Activated CD4-positive, alpha-beta T cell treated with anti-CD3 and anti-CD28 coated beads, Interleukin-2, amount 50 U/mL, for 16 hours (primary cell): ENCODE measurements around the gene TAS2R46.
"Not testable (repeated sequence)": the region's sequence is repeated elsewhere in the genome, so short reads cannot be mapped to it uniquely, and the experiment has no call there.

Source experiments
- DNase-seq: peaks from one replicate; pipeline ENCODE4 v3.0.0-alpha.2; 2020

TAS2R46 gene, protein sequence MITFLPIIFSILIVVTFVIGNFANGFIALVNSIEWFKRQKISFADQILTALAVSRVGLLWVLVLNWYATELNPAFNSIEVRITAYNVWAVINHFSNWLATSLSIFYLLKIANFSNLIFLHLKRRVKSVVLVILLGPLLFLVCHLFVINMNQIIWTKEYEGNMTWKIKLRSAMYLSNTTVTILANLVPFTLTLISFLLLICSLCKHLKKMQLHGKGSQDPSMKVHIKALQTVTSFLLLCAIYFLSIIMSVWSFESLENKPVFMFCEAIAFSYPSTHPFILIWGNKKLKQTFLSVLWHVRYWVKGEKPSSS

DNA sequence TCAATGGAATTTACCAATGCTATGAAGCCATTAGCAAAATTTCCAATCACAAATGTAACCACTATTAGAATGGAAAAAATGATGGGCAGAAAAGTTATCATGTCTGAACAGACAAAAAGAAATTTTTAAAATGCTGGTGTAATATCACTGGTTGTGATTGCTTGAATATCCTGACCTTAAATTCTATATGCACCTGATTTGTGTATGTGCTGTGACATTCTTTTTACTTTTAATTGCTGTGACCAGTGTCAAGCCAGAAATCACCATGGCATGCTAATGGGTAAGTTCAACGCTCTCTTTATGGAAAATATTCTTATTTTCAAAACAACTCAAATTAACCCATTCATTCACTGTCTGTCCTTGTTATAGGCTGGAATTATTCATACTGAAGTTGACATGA lies at the start of gene TAS2R46:
TSS of gene TAS2R46 (minus strand) at position 101 of the 400 bp plus-strand sequence. CDS start at position 101, 0 bp downstream.
- DNase-seq = not testable (repeated sequence)

DNA sequence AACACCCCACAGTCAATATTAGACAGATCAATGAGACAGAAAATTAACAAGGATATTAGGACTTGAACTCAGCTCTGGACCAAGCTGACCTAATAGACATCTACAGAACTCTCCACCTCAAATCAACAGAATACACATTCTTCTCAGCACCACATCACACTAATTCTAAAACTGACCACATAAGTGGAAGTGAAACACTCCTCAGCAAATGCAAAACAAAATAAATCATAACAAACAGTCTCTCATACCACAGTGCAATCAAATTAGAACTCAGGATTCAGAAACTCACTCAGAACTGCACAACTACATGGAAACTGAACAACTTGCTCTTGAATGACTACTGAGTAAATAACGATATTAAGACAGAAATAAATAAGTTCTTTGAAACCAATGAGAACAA lies 49.1 kb upstream of the TAS2R46 start:
- DNase-seq = peak; percentile 29

DNA sequence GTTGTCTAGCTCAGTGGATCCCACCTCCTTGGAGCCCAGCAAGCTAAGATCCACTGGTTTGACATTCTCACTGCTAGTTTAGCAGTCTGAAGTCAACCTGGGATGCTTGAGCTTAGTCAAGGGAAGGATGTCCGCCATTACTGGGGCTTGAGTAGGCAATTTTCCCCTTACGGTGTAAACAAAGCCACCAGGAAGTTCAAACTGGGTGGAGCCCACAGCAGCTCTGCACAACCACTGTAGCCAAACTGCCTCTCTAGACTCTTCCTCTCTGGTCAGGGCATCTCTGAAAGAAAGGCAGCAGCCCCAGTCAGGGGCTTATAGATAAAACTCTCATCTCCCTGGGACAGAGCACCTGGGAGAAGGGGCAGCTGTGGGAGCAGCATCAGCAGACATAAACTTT lies 46.8 kb upstream of the TAS2R46 start:
- DNase-seq = no peak

DNA sequence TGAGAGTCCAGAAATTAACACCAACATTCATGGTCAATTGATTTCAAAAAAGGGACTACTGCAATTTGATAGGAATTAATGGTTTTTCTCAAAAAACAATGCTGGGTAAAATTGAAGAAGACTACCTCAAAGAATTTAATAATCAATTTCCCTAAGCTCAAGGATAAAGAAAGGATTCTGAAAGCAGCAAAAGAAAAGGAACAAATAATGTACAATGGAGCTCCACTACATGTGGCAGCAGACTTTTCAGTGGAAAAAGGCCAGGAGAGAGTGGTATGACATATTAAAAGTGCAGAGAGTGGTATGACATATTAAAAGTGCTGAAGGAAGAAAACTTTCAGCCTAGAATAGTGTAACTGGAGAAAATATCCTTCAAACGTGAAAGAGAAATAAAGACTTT lies 45.6 kb upstream of the TAS2R46 start:
- DNase-seq = no peak

DNA sequence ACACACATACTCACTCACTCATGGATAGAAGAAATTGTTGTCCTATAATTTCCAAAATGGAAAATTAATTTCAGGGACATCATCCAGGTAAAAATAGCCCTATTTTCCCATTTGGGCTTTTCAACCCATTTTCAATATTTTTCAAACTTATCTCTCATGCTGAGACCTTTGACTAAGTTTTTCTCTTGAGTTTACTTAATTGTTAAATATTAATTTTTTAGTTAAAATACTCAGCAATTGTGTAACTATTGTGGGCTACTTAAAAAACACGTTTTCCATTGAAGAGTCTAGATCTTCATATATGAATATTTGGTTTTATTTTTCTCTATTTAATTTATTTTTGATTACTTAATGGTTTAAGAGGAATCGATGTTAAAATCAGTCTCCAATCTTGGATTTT lies 44.2 kb upstream of the TAS2R46 start:
- DNase-seq = no peak

DNA sequence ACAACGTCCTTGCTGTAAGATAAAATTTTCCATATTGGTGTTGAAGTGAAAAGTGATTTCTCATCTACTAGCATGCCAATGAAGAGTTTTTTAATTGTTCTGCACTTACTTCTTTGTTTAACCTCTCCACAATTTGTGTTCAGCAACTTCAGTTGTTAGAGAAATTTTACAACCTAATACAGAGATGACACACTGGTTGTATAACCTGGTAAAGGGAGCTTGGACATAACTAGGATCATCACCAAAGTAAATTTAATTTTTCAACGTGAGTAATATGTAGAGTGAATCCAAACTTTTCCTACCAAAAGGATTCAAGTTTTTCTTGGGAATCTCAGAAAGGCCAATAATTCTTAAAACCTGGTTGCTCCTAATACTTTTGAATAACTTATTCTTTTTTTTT lies 43.5 kb upstream of the TAS2R46 start:
- no peak for DNase-seq

DNA sequence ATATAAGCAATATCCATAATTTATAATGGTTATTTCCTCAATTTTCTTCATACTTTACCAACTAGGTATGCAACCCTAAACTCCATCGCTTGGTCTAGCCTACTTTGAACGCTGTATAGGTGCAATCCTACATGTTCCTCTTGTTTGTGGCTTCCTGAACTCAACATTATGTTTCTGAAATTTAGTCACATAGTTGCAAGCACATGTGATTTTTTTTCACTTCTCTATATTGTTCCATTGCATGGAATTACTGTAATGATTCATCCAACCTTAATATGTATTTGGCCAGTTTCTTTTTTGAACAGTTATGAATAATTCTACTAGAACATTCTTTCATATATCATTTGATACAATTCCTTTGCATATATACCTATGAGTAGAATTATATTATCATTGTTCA lies 32.8 kb upstream of the TAS2R46 start:
- not testable (repeated sequence) for DNase-seq

DNA sequence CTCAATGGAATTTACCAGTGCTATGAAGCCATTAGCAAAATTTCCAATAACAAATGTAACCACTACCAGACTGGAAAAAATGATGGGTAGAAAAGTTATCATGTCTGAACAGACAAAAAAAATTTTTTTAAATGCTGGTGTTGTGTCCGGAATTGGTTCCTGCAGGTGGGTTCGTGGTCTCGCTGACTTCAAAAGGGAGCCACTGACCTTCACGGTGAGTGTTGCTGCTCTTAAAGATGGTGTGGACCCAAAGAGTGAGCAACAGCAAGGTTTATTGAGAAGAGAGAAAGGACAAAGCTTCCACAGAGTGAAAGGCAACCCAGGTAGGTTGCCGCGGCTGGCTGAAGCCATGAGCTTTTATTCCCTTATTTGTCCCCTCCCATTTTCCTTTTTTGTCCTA lies 30.0 kb upstream of the TAS2R46 start, which contains the start of gene TAS2R43:
TSS of gene TAS2R43 (minus strand) at position 186 of the 400 bp plus-strand sequence. CDS start at position 102, 84 bp downstream.
- no peak for DNase-seq

DNA sequence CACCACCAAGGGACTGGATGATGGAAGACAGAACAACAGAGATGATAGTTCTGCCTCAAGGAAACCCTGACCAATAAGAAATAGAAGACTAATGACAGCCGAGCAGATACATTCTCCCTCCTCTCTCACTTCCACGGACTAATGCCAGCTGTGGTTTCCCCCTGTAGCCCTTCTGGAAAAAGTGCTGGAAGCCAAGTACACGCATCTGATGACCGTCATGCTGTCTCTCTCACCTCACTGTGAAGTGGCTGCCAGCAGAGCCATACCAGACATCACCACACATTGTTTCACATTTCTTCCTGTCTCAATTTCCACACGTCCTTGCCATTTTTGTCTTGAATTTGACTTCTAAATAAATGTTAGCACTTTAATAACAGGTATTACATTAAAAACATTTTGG lies 27.2 kb upstream of the TAS2R46 start:
- no peak for DNase-seq

DNA sequence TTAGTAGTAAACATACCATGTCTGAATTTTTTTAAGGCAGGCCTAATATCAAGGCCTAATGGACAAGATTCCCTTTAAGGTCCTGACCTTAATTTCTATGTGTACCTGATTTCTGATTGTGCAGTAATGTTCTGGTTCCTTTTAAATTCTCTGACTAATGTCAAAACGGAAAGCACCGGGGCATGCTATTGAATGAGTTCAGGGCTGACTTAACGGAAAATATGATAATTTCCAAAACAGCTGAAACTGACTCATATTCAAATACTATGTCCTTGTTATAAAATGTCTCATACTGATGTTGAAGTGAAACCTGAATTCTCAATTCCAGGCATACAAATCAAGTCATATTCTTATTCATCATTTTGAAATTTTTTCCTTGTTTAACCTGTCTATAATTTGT lies 23.3 kb upstream of the TAS2R46 start:
- peak; percentile 38 for DNase-seq

DNA sequence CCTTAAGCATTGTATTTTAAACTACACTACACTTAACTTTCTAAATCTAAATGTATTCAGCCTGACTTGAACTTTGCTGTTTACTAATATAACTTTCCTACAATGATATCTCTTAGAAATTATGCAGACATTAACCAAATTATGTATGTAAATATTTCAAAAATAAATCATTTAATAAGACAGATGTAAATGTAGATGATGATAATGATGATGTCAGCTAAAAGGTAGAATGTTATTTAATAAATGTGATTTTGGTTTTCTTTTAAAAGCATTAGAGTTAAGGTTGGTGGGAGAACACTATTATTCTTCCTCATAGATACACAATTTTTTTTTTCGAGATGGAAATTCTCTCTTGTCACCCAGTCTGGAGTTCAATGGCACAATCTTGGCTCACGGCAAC lies 19.9 kb upstream of the TAS2R46 start:
- DNase-seq = no peak

DNA sequence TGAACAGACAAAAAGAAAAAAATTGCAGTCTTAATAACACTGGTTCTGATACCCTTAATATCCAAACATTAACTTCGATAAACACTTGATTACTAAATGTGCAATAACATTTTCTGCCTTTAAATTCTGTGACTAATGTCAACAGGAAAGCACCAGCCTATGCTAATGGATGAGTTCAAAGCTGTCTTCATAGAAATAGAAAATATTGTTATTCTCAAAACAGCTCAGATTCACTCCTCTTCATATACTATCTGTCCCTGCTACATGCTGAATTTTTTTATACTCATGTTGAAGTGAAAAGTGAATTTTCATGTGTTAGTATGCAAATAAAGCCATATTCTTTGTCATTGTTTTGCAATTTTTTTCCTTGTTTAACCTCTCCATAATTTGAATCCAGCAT lies 16.2 kb upstream of the TAS2R46 start:
- no peak for DNase-seq

DNA sequence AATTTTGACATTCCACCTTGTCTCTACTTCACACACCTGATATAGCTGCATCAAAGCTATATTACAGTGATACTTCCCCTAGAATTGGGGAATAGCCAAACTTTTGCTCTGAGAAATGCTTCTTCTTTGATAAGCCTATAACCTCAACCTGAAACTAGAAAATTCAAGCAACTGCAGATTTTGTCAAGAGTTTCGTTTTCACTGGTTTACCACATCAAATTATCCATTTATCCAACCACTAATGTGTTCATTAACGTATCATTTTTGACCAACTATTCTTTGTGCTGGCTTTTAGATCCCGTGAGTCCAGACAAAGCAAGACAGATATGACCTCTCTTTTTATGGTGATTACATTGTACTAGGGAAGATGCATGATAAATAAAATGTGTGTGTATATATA lies 13.5 kb upstream of the TAS2R46 start:
- DNase-seq = peak; percentile 5

DNA sequence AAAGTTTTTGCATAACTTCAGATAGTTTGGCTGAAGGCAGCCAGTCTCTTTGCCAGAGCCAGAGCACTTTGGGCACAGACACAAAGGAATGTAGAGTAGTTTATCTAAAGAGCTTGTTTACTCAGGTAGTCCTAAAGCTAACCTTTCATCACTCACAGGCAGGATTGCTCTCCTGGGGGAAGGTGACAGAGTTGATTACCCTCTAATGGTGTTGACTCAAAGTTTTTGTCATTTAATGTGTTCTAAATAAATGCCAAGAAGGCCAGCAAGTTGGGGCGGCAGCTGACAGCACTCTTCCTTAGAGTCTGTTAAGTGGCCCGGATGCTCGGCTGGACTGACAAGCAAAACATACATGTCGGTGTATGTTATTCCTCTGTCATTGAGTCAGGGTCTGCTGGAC lies 9.3 kb upstream of the TAS2R46 start:
- no peak for DNase-seq

DNA sequence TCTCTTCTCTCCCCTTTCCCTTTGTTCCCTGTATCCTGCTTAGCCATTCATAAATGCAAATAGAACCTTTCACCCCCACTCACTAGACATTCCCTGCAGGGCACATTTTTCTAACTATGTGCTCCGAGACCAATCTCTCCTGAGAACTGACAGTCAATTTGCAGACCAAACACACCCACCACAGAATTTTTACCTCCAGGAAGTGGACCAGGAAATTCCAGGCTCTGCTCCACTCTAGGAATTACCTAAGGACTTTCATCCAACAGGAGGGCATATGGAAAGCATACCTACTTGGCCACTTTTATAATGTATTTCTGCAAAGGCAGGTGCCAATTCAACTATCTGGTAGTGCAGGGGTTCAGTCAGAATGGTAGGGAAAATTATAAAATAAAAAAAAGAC lies 8.9 kb upstream of the TAS2R46 start:
- no peak for DNase-seq

DNA sequence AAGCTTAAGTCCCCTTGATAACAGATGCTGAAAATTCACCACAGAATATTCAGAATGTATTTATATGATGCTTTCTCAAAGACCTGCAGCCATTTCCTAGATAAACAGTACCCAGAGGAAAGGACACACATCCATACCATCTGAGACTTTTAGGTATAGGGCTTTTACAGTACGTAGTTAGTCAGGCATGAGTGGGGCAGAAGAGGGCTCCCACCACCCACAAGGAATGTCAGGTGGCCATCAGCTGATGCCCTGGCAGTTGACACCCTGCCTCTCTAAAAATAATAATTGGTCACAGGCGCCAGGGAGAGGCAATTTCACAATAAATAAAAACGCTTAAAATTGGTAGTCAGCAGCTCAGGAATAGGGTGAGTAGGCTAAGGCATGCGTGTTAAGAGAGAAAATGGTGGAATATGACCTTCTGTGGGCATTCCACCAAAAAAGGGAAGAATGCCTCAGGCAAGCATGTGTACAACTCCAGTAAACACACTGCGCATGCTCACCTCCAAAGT lies 7.8 kb upstream of the TAS2R46 start:
- no peak for DNase-seq

DNA sequence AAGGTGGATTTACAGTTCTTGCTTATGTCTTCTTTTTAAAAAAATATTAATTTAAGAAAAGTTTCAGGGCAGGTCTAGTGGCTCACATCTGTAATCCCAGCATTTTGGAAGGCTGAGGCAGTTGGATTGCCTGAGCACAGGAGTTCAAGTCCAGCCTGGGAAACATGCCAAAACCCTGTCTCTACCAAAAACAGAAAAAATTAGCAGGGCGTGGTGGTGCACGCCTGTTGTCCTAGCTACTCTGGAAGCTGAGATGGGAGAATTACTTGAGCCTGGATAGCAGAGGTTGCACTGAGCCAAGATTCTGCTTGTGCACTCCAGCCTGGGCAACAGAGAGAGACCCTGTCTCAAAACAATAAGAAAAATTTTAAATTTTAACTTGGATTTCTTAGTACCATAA lies 5.4 kb upstream of the TAS2R46 start:
- no peak for DNase-seq

DNA sequence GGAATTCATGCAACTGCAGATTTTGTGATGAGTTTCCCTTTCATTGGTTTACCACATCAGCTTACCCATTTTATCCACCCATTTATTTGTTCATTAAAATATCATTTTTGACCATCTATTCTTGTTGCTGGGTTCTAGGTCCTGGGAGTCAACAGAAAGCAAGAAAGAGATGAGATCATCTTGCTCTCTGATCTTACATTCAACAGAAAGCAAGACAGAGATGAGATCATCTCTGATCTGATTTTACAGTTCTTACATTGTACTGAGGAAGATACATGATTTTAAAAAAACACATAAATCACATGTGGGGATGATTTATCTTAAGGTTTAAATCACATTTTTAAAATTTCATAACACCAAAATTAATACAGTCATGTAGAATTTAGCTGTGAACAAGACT lies 2.3 kb downstream of the TAS2R46 start:
- no peak for DNase-seq

DNA sequence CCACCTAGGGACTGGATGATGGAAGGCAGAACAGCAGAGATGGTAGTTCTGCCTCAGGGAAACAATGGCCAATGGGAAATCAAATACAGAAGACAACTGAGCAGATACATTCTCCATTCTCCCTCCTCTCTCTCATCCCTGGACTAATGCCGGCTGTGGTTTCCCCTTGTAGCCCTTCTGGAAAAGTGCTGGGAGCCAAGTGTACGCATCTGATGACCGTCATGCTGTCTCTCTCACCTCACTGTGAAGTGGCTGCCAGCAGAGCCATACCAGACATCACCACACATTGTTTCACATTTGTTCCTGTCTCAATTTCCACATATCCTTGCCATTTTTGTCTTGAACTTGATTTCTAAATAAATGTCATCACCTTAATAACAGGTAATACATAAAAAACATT lies 3.1 kb downstream of the TAS2R46 start:
- DNase-seq = no peak

DNA sequence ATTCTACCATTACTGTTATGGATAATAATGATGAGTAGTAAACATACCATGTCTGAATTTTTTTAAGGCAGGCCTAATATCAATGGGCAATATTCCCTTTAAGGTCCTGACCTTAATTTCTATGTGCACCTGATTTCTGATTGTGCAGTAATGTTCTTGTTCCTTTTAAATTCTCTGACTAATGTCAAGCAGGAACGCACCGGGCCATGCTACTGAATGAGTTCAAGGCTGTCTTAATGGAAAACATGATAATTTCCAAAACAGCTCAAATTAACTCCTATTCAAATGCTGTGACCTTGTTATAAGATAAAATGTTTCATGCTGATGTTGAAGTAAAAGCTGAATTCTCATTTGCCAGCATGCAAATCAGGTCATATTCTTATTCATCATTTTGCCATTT lies 6.8 kb downstream of the TAS2R46 start:
- no peak for DNase-seq

DNA sequence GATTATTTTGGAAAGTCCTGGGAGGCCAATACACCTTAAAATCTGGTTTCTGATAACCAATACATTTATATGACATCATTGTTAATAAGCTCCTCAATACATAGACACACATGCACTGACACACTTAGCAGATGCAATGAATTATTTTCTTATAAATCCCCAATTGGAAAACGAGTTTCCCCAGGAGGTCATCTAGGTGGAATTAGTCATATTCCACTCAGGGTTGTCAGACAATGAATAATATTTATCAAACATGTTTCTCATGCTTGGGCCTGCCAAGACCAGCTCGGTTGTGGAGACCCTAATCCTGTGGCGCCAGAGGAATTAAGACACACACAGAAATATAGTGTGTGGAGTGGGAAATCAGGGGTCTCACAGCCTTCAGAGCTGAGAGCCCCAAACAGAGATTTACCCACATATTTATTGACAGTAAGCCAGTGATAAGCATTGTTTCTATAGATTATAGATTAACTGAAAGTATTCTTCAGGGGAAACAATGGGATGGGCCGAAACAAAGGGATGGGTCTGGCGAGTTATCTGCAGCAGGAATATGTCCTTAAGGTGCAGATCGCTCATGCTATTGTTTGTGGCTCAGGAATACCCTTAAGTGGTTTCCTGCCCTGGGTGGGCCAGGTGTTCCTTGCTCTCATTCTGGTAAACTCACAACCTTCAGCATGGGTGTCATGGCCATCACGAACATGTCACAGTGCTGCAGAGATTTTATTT lies 12.1 kb downstream of the TAS2R46 start:
- not testable (repeated sequence) for DNase-seq

DNA sequence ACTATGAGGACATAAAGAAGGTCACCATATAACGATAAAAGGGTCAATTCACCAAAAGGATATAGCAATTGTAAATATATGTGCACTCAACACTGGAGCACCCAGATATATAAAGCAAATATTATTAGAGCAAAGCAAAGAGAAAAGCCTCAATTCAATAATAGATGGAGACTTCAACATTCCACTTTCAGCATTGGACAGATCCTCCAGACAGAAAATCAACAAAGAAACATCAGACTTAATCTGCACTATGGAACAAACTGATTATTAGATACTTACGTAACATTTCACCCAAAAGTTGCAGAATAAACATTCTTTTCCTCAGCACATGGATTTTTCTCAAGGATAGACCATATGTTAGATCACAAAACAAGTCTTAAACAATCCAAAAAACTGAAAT lies 20.7 kb downstream of the TAS2R46 start:
- not testable (repeated sequence) for DNase-seq

DNA sequence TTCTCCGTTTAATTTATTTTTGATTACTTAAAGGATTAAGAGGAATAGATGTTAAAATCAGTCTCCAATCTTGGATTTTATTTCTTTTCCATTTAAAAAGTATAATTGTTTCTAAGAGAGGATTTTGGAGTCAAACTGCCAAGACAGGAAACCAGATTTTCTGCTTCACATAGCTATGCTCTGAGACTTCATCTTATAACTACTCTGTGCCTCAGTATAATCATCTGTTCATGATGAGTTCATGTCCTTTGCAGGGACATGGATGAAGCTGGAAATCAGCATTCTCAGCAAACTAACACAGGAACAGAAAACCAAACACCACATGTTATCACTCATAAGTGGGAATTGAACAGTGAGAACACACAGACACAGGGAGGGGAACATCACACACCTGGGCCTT lies 21.9 kb downstream of the TAS2R46 start:
- DNase-seq = no peak

DNA sequence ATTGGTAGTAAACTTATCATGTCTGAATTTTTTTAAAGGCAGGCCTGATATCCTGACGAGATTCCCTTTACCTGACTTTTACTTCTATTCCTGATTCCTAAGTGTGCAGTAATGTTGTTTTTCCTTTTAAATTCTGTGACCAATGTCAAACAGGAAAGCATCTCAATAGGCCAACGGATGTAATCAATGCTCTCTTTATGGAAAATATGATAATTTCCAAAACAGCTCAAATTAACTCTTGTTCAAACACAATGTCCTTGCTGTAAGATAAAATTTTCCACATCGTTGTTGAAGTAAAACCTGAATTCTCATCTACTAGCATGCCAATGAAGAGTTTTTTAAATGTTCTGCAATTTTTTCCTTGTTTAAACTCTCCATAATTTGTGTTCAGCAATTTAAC lies 22.9 kb downstream of the TAS2R46 start:
- DNase-seq = no peak
